ENCODE data around the gene IFNGR2.

DNA sequence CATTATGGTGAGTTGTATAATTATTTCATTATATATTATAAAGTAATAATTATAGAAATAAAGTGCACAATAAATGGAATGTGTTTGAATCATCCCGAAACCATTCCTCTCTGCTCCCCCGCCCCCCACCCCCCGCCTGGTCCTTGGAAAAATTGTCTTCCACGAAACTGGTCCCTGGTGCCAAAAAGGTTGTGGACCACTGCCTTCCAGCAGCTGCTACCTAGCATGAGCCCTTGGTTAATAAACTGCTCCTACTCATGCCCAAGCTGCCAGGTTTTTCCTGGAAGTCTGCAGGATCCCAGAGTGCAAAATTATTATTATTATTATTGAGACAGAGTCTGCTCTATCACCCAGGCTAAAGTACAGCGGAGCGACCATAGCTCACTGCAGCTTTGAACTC lies 6.8 kb upstream of the IFNGR2 start:
- TF ChIP-seq CTBP1 (IDR thresholded peaks at IDR 0.05; ENCODE audit: borderline replicate concordance), result no peak
- no peak for TF ChIP-seq TARDBP (IDR thresholded peaks at IDR 0.05)
- TF ChIP-seq SP1 (IDR thresholded peaks at IDR 0.05), result no peak
- no peak for TF ChIP-seq ZNF384 (IDR thresholded peaks at IDR 0.05)
- TF ChIP-seq, protein P1, sequence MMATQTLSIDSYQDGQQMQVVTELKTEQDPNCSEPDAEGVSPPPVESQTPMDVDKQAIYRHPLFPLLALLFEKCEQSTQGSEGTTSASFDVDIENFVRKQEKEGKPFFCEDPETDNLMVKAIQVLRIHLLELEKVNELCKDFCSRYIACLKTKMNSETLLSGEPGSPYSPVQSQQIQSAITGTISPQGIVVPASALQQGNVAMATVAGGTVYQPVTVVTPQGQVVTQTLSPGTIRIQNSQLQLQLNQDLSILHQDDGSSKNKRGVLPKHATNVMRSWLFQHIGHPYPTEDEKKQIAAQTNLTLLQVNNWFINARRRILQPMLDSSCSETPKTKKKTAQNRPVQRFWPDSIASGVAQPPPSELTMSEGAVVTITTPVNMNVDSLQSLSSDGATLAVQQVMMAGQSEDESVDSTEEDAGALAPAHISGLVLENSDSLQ (IDR thresholded peaks at IDR 0.05), result no peak
- TF ChIP-seq NFRKB (IDR thresholded peaks at IDR 0.05), result no peak
- TF ChIP-seq FOXA1 (IDR thresholded peaks at IDR 0.05), result no peak
- TF ChIP-seq L3MBTL2 (conservative IDR thresholded peaks at IDR 0.05), result no peak
- no peak for TF ChIP-seq BHLHE40 (IDR thresholded peaks at IDR 0.05; ENCODE audit: borderline replicate concordance)
- TF ChIP-seq SUZ12 (IDR thresholded peaks at IDR 0.05), result no peak
- no peak for TF ChIP-seq ARNT (IDR thresholded peaks at IDR 0.05)
